Measurements from ENCODE around the gene CALCOCO1. TPM values are rescaled to one million over a fixed set of nuclear protein-coding genes. Genes with fewer than 3 reads are reported as not detected.

The CALCOCO1 gene
- total and polyA plus RNA-seq, 9 of the 15 experiments (the other 6 are each of a cell fraction or from before 2014, with no cell fraction given) = 1.9 to 31.8 (median 11.0) TPM

- no peak for TF ChIP-seq CREB3L1 (IDR thresholded peaks at IDR 0.05; ENCODE audit: borderline replicate concordance, low read depth)
- no peak for TF ChIP-seq ELF1 (tag; IDR thresholded peaks at IDR 0.05)
- no peak for TF ChIP-seq MTA1 (IDR thresholded peaks at IDR 0.05; ENCODE audit: borderline replicate concordance)
- no peak for TF ChIP-seq MXI1 (IDR thresholded peaks at IDR 0.05; ENCODE audit: low read depth, low read length)
Measured at GRCh38 chr12:53770281-53770680, 43.0 kb upstream of the CALCOCO1 start (continued).

- no peak for FAIRE-seq
- in situ Hi-C loops (cut with MboI) (loop anchor here (25.0 kb wide), 1 partner anchor 443 kb away; no protein-coding TSS in a partner anchor), intact Hi-C loops (cut with micrococcal nuclease) (loop anchor here (10.0 kb wide), 1 partner anchor 436 kb away; no protein-coding TSS in a partner anchor)
- ChIA-PET CTCF (ENCODE audit: low intra/inter-chr PET ratio) (no interaction called here), POLR2A (interaction anchor here (1.0 kb wide), 1 partner anchor 12 kb away, joined by 3 read pairs; no protein-coding TSS in a partner anchor)
- no peak overlapping the region for H2AFZ ChIP-seq (ENCODE audit: low read depth, low read length)
- no peaks in the 10 kb centered on the region for H3K9me1 ChIP-seq (ENCODE audit: control insufficient read depth, insufficient read depth, low read length)
- no peaks in the 10 kb centered on the region for H3K9me3 ChIP-seq (replicated peaks; ENCODE audit: control insufficient read depth, insufficient read depth, low read depth, low read length)
- DNase-seq (ENCODE audit: extremely low read depth in 1 of 4, low spot score in 3 of 4) = no peak
- H3K4me1 ChIP-seq (replicated peaks in 1 of 2; ENCODE audit: control insufficient read depth in 2 of 2, insufficient read depth in 2 of 2, low read length in 2 of 2) = no peaks in the 10 kb centered on the region
- ATAC-seq = no peak
- H3K9ac ChIP-seq (ENCODE audit: insufficient read depth in 1 of 2, low read depth in 2 of 2, low read length in 2 of 2) = no peak overlapping the region
- H3K36me3 ChIP-seq (ENCODE audit: control insufficient read depth, insufficient read depth, low read length) = no peaks in the 10 kb centered on the region
- H3K27me3 ChIP-seq (ENCODE audit: control insufficient read depth in 2 of 2, insufficient read depth in 2 of 2, low read length in 2 of 2) = peaks cover 18 to 21% of the 10 kb centered on the region in 2 experiments; a peak in 4 of 5 replicates
- no peak overlapping the region for H3K27ac ChIP-seq (ENCODE audit: extremely low read depth, low read depth, low read length)
- BruUV-seq (replicated peaks) = no TSS peak
- H3K4me2 ChIP-seq (ENCODE audit: insufficient read depth, low read length) = no peak overlapping the region
- no peaks in the 10 kb centered on the region for H4K20me1 ChIP-seq (replicated peaks; ENCODE audit: control insufficient read depth, insufficient read depth, low read length)
- H3K4me3 ChIP-seq = no peak overlapping the region
- WGBS (ENCODE audit: insufficient coverage, low coverage, missing lambda C conversion rate) = 0% methylated on average over 5 of the region's 5 CpGs
- no peaks in the 10 kb centered on the region for H3K79me2 ChIP-seq (ENCODE audit: control insufficient read depth, insufficient read depth, low read length)
- TF ChIP-seq FOS (IDR thresholded peaks at IDR 0.05; ENCODE audit: extremely low read depth, insufficient read length) (no peak), POLR2B (IDR thresholded peaks at IDR 0.05; ENCODE audit: low read depth, partially characterized antibody) (no peak), TEAD2 (tag; IDR thresholded peaks at IDR 0.05) (no peak), ARID1B (IDR thresholded peaks at IDR 0.05) (no peak)
- TF ChIP-seq, protein P1, sequence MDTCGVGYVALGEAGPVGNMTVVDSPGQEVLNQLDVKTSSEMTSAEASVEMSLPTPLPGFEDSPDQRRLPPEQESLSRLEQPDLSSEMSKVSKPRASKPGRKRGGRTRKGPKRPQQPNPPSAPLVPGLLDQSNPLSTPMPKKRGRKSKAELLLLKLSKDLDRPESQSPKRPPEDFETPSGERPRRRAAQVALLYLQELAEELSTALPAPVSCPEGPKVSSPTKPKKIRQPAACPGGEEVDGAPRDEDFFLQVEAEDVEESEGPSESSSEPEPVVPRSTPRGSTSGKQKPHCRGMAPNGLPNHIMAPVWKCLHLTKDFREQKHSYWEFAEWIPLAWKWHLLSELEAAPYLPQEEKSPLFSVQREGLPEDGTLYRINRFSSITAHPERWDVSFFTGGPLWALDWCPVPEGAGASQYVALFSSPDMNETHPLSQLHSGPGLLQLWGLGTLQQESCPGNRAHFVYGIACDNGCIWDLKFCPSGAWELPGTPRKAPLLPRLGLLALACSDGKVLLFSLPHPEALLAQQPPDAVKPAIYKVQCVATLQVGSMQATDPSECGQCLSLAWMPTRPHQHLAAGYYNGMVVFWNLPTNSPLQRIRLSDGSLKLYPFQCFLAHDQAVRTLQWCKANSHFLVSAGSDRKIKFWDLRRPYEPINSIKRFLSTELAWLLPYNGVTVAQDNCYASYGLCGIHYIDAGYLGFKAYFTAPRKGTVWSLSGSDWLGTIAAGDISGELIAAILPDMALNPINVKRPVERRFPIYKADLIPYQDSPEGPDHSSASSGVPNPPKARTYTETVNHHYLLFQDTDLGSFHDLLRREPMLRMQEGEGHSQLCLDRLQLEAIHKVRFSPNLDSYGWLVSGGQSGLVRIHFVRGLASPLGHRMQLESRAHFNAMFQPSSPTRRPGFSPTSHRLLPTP (IDR thresholded peaks at IDR 0.05; ENCODE audit: borderline replicate concordance, extremely low read depth, insufficient read length) = no peak
- TF ChIP-seq, protein P2, sequence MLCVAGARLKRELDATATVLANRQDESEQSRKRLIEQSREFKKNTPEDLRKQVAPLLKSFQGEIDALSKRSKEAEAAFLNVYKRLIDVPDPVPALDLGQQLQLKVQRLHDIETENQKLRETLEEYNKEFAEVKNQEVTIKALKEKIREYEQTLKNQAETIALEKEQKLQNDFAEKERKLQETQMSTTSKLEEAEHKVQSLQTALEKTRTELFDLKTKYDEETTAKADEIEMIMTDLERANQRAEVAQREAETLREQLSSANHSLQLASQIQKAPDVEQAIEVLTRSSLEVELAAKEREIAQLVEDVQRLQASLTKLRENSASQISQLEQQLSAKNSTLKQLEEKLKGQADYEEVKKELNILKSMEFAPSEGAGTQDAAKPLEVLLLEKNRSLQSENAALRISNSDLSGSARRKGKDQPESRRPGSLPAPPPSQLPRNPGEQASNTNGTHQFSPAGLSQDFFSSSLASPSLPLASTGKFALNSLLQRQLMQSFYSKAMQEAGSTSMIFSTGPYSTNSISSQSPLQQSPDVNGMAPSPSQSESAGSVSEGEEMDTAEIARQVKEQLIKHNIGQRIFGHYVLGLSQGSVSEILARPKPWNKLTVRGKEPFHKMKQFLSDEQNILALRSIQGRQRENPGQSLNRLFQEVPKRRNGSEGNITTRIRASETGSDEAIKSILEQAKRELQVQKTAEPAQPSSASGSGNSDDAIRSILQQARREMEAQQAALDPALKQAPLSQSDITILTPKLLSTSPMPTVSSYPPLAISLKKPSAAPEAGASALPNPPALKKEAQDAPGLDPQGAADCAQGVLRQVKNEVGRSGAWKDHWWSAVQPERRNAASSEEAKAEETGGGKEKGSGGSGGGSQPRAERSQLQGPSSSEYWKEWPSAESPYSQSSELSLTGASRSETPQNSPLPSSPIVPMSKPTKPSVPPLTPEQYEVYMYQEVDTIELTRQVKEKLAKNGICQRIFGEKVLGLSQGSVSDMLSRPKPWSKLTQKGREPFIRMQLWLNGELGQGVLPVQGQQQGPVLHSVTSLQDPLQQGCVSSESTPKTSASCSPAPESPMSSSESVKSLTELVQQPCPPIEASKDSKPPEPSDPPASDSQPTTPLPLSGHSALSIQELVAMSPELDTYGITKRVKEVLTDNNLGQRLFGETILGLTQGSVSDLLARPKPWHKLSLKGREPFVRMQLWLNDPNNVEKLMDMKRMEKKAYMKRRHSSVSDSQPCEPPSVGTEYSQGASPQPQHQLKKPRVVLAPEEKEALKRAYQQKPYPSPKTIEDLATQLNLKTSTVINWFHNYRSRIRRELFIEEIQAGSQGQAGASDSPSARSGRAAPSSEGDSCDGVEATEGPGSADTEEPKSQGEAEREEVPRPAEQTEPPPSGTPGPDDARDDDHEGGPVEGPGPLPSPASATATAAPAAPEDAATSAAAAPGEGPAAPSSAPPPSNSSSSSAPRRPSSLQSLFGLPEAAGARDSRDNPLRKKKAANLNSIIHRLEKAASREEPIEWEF (CRISPR knock-in tag; IDR thresholded peaks at IDR 0.05) = no peak
Measured at GRCh38 chr12:53768976-53769375, 41.7 kb upstream of the CALCOCO1 start.
